Measurements from ENCODE around the gene PPL. TPM values are rescaled to one million over a fixed set of nuclear protein-coding genes. Genes with fewer than 3 reads are reported as not detected.

Gene PPL
- total and polyA plus RNA-seq, 2 of the 8 experiments (the other 6 are each of a cell fraction or from before 2014, with no cell fraction given): 11.3 to 29.5 TPM

GRCh38 chr16:4873091-4873490 lies 63.9 kb downstream of the PPL start (continued):
- no peak for TF ChIP-seq CHD7 (IDR thresholded peaks at IDR 0.05; ENCODE audit: insufficient replicate concordance, low read length)
- no peak for TF ChIP-seq SIRT6 (IDR thresholded peaks at IDR 0.05; ENCODE audit: low read length)
- no peak for TF ChIP-seq USF2 (IDR thresholded peaks at IDR 0.05; ENCODE audit: low read length)
- TF ChIP-seq NANOG (IDR thresholded peaks at IDR 0.05; ENCODE audit: insufficient read depth, low read depth, low read length, poor library complexity, severe bottlenecking): no peak
- TF ChIP-seq GTF2F1 (IDR thresholded peaks at IDR 0.05; ENCODE audit: borderline replicate concordance, low read depth, low read length): no peak
- no peak for TF ChIP-seq CREB1 (IDR thresholded peaks at IDR 0.05)
- no peak for TF ChIP-seq KDM1A (IDR thresholded peaks at IDR 0.05; ENCODE audit: borderline replicate concordance, low read length)
- no peak for TF ChIP-seq CTCF (IDR thresholded peaks at IDR 0.05; ENCODE audit: control extremely low read depth in 1 of 3, insufficient read depth in 1 of 3, low read depth in 1 of 3, low read length in 3 of 3)

Measured in H1 (cell line).